Glutamatergic neuron (in vitro differentiated cells): ENCODE data around the gene SGPP2. TPM values are rescaled to one million over a fixed set of nuclear protein-coding genes. Genes with fewer than 3 reads are reported as not detected.

Experiments used
- DNase-seq: peaks from one replicate; pipeline ENCODE4 v3.0.0; 2022
- H3K27ac Mint-ChIP-seq: one replicate; pipeline ENCODE4 v1.8.0; 2020; ENCODE audit warnings: mild to moderate bottlenecking, mixed read lengths, inconsistent platforms; ENCODE audit not compliant: unreplicated experiment
- H3K27me3 Mint-ChIP-seq: one replicate; pipeline ENCODE4 v1.8.0; 2020; ENCODE audit warnings: mild to moderate bottlenecking, moderate library complexity, mixed read lengths, inconsistent platforms; ENCODE audit not compliant: unreplicated experiment
- H3K36me3 Mint-ChIP-seq: one replicate; pipeline ENCODE4 v1.8.0; 2020; ENCODE audit warnings: mild to moderate bottlenecking, mixed read lengths, inconsistent platforms; ENCODE audit not compliant: unreplicated experiment
- H3K4me1 Mint-ChIP-seq: one replicate; pipeline ENCODE4 v1.8.0; 2020; ENCODE audit warnings: mild to moderate bottlenecking, low read depth, mixed read lengths, inconsistent platforms; ENCODE audit not compliant: unreplicated experiment
- H3K4me3 Mint-ChIP-seq: one replicate; pipeline ENCODE4 v1.8.0; 2020; ENCODE audit warnings: mild to moderate bottlenecking, mixed read lengths, inconsistent platforms; ENCODE audit not compliant: unreplicated experiment
- H3K9me3 Mint-ChIP-seq: one replicate; pipeline ENCODE4 v1.8.0; 2020; ENCODE audit warnings: mild to moderate bottlenecking, moderate library complexity, mixed read lengths, inconsistent platforms; ENCODE audit not compliant: unreplicated experiment
- total RNA-seq: library from RNA; stranded (reverse); fragmentation: NEBNext Ultra II Directional; extraction: Animal tissue kit (Norgen Biotek cat#: 25700); gene quantifications from one replicate; pipeline ENCODE4 v1.2.1, GENCODE V29; 2021; ENCODE audit not compliant: unreplicated experiment
- TF ChIP-seq, protein P1 (sequence below): fragments of 200-600 bp; sonication (generic); IDR thresholded peaks from one replicate; pipeline ENCODE4 v1.5.0; 2021; ENCODE audit not compliant: partially characterized antibody, unreplicated experiment

The SGPP2 gene
- total RNA-seq, 1 donor from 2014 or later: 2.1 TPM

DNA sequence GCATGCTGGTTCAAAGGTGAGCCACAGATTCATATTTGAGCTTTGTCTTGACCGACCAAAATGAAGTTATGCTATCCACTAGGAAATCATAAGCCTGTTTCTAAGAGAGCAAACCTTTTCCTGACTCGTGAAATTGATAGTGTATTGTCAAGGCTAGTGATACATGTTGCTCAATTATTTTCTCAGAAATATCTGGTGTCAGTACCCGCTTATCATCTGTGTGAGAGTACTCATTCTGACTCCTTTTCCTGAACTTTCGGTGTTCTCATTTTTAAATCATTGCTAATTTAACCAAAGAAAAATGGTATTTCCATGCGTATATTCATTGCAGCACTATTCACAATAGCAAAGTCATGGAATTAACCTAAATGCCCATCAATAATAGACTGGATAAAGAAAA, 56.2 kb downstream of the SGPP2 start:
- peaks cover 21% of the 10 kb centered on the region for H3K4me1 Mint-ChIP-seq
- peaks cover 3% of the 10 kb centered on the region for H3K9me3 Mint-ChIP-seq
- no peak for DNase-seq
- TF ChIP-seq, protein P1, sequence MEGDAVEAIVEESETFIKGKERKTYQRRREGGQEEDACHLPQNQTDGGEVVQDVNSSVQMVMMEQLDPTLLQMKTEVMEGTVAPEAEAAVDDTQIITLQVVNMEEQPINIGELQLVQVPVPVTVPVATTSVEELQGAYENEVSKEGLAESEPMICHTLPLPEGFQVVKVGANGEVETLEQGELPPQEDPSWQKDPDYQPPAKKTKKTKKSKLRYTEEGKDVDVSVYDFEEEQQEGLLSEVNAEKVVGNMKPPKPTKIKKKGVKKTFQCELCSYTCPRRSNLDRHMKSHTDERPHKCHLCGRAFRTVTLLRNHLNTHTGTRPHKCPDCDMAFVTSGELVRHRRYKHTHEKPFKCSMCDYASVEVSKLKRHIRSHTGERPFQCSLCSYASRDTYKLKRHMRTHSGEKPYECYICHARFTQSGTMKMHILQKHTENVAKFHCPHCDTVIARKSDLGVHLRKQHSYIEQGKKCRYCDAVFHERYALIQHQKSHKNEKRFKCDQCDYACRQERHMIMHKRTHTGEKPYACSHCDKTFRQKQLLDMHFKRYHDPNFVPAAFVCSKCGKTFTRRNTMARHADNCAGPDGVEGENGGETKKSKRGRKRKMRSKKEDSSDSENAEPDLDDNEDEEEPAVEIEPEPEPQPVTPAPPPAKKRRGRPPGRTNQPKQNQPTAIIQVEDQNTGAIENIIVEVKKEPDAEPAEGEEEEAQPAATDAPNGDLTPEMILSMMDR: no peak
- H3K27ac Mint-ChIP-seq: no peak overlapping the region
- no peaks in the 10 kb centered on the region for H3K27me3 Mint-ChIP-seq
- H3K36me3 Mint-ChIP-seq: no peaks in the 10 kb centered on the region
- H3K4me3 Mint-ChIP-seq: no peak overlapping the region

GRCh38 chr2:222481941-222482340, 57.6 kb downstream of the SGPP2 start:
- H3K9me3 Mint-ChIP-seq: peaks cover 3% of the 10 kb centered on the region
- H3K27ac Mint-ChIP-seq: no peak overlapping the region
- no peaks in the 10 kb centered on the region for H3K36me3 Mint-ChIP-seq
- no peaks in the 10 kb centered on the region for H3K27me3 Mint-ChIP-seq
- peaks cover 22% of the 10 kb centered on the region for H3K4me1 Mint-ChIP-seq
- TF ChIP-seq, protein P1: no peak
- H3K4me3 Mint-ChIP-seq: no peak overlapping the region
- DNase-seq: no peak

GRCh38 chr2:222483513-222484039, 59.2 kb downstream of the SGPP2 start:
- Mint-ChIP-seq H3K4me1 (peaks cover 21% of the 10 kb centered on the region), H3K9me3 (peaks cover 3% of the 10 kb centered on the region), H3K27ac (no peak overlapping the region), H3K27me3 (no peaks in the 10 kb centered on the region), H3K4me3 (no peak overlapping the region), H3K36me3 (no peaks in the 10 kb centered on the region)
- DNase-seq: no peak
- TF ChIP-seq, protein P1: no peak

- Mint-ChIP-seq H3K27ac (peak overlapping the region; percentile 79), H3K9me3 (peaks cover 3% of the 10 kb centered on the region), H3K4me3 (no peak overlapping the region), H3K4me1 (peaks cover 21% of the 10 kb centered on the region), H3K27me3 (no peaks in the 10 kb centered on the region), H3K36me3 (no peaks in the 10 kb centered on the region)
- DNase-seq: no peak
- TF ChIP-seq, protein P1: no peak
Measured at GRCh38 chr2:222485367-222486211, 61.2 kb downstream of the SGPP2 start.

- no peak for DNase-seq
- Mint-ChIP-seq H3K9me3 (peaks cover 3% of the 10 kb centered on the region), H3K27me3 (peaks cover 2% of the 10 kb centered on the region), H3K4me1 (peaks cover 7% of the 10 kb centered on the region), H3K4me3 (no peak overlapping the region), H3K36me3 (peaks cover 9% of the 10 kb centered on the region), H3K27ac (no peak overlapping the region)
- TF ChIP-seq, protein P1: no peak
Measured at GRCh38 chr2:222490131-222490530, 65.8 kb downstream of the SGPP2 start.
